AG20443 (cell line): ENCODE data around the gene AGPAT3.
A peak's percentile ranks its signal among the peaks of the same experiment; 100 is the strongest.

Source experiments
- DNase-seq: peaks from one replicate; pipeline ENCODE4 v3.0.0; 2012; ENCODE audit warnings: low spot score, mixed read lengths

Gene AGPAT3

DNA sequence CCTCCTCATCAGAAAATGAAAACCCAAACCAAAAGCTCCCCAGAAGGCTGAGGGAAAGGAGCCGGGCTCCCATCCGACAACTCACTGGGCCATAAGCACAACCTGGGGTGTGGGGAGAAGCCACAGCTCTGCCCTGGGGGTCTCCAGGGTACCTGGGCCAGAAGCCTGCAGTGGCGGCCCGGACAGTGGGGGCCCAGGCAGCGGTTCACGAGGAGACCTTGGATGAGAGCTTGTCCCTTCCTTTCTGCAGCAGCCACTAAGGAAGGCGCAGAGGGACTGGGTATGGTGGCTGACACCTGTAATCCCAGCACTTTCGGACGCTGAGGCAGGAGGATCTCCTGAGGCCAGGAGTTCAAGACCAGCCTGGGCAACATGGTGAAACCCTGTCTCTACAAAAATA is 129.6 kb downstream of the AGPAT3 start:
- DNase-seq, result no peak

DNA sequence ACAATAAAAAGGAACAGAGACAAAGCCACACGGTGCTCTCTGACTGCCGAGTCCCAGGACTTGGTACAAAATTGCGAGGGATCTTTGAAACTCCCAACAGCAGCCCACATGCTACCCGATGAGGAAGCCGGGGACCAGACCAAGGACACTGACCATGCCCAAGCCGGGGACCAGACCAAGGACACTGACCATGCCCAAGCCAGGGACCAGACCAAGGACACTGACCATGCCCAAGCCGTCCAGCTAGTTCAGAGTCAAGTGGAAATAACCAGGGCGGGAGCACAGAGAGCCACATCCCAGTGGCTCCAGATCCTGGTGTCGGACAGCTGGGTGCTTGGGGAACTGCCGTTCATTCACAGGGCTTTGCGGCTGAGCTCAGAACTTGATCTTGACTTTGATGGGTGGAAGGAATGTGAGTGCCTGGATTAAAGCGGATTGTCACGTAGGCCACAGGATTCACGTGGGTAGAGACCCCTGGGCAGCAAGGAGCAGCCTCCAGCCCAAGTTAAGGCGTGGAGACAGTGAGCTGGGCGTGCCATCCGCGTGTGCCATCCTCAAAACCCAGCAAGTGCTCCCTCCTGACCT is 130.6 kb downstream of the AGPAT3 start:
- DNase-seq, result no peak

DNA sequence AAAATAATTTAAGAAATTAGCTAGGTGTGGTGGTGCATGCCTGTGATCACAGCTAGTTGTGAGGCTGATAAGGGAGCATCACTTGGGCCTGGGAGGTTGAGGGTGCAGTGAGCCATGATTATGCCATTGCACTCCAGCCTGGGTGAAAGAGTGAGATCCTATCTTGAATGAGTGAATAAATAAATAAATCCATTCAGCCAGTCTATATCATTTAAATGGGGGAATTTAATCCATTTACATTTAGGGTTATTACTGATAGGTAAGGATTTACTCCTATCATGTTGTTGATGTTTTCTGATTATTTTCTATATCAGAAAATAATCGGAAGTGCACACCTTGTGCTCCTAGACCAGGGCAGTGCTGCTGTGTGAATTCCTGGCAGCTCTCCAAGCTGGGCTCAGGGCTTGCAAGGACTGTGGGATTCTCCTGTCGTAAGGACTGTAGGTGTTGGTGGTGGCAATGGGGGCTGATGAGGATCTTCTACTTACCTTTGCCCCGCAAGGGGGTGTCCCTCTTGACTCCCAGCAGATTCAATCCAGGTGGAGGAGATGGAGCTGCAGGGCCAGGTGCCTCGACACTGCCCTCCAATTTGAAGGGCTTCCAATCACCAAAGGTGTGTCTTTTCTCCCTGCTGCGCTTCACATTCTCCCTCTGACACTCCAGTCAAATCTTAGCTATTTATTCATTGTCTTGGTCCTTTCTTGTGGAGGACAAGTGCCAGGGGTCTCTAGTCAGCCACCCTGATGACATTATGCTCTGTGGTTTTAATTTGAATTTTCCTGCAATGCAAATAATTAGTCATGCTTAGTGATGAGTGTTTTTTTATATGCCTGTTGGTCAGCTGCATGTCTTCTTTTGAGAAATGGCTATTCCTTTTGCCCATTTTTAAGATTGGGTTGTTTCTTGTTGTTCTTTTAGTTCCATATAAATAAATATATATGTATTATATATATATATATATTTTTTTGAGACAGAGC is 133.0 kb downstream of the AGPAT3 start:
- no peak for DNase-seq

DNA sequence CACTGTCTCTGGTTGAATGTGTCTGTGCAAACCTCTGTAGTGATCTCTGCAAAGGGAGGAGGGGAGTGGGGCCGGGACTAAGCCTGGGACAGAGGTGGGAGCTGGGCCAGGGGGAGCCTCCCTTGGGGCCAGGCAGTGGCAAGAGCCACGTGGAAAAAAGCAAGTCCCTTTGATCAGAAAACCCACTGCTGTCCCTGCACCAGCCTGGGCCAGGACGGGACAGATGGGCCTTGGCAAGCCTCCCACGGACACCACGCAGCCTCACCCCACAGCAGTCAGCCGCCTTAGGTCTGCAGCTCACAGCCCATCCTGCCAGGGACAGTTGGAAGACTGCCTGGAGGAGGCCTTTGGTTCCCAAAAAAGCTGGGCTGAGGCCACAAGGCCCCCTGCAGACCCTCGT is 135.3 kb downstream of the AGPAT3 start:
- DNase-seq, result no peak

DNA sequence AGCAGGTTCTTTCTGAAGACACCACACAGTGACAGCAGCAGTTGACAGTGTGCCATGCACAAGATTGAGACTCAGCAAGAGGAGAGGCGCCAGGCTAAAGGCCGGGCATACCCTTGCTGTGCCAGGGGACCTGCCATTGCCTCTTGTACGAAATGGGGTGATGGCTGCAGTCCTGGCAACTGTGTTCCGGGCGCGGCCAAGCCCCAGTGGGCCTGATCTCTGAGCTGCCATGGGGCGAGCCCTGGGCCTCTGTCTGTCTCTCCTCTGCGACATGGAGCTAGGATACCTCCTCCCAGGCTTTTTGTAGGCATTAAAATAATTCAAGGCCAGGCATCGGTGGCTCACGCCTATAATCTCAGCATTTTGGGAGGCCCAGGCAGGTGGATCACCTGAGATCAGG is 137.5 kb downstream of the AGPAT3 start:
- DNase-seq, result no peak

DNA sequence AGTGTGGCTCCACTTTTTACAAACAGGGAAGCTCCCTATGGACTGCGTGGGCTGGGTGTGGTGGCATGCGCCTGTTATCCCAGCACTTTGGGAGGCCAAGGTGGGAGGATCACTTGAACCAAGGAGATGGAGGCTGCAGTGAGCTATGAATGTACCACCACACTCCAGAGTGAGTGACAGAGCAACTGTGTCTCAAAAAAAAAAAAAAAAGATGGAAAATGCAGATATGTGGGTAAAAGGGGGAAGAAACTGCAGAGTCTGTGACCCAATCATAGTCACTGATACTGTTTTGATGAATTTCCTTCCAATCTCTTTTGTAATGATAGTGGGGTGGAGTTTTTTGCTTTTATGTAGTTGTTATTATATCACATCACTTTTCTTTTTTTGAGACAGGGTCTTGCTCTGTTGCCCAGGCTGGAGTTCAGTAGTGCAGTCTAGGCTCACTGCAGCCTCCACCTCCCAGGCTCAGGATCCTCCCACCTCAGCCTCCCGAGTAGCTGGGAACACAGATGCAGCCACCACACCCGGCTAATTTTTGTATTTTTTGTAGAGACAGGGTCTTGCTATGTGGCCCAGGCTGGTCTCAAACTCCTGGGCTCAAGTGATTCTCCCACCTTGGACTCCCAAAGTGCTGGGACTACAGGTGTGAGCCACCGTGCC is 138.4 kb downstream of the AGPAT3 start:
- DNase-seq, result no peak

DNA sequence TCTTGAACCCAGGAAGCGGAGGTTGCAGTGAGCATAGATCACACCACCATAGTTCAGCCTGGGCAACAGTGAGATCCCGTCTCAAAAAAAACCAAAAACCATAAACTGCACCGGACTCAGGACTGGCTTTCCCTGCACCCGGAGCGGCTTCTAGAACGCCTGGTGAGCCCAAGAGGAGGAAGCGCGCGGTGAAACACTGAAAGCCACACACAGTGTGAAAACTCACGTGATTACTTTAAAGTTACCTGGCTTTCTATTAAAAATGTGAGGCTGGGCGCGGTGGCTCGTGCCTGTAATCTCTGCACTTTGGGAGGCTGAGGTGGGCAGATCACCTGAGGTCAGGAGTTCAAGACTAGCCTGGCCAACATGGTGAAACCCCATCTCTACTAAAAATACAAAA is 140.0 kb downstream of the AGPAT3 start:
- no peak for DNase-seq

DNA sequence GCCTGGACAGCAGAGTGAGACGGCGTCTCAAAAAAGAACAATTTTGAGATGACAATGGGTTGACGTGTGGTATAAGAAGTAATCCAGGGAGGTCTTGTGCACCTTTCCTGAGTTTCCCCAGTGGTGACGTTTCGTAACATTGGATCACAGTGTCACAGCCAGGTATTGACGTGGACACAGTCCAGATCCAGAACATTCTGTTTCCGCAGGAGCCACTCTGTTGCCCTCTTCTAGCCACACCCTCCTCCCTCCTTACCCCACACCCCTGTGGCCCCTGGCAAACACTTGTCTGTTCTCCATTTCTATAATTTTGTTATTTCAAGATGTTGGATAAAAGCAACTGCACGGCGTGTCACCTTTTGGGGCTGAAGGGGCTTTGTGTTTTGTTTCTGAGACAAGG is 140.6 kb downstream of the AGPAT3 start:
- DNase-seq, result no peak

DNA sequence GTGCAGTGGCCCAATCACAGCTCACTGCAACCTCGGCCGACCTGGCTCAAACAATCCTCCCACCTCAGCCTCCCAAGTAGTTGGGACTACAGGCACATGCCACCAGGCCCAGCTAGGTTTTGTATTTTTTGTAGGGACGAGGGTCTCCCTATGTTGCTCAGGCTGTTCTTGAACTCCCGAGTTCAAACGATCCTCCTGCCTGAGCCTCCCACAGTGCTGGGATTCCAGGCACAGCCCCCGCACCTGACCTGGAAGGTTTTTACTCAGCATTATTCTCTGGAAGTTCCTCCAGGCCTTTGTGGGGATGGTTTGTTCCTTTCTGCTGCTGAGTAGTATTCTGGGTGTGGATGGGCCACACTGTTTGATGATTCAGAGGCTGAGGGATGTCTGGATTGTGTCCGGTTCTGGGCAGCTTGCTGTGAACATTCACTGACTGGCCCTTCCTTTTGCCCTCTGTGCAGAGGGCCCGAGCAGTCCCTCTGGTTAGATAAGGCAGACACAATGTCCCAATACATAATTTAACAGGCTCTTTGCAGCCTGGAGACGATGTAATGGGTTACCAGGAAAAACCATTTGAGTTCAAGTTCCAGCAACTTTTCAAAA is 141.1 kb downstream of the AGPAT3 start:
- DNase-seq, result peak; percentile 95

DNA sequence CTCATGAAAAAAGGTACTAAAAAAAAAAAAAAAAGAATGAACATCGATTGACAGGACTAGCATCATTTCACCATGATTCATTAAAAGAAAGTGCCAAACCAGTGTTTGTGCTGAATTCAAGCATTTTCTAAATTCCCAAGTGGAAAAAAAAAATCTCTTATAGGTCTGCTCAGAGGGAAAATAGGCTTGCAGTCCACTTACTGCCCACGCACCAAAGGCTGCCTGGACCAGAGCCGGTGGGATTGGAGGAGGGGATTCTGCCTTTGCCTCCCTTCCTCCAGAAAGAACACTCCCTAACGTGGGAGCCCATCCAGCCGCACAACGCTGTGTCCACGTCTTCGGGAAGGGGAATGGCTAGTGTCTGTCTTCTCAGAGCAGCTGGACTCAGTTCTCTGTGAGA is 141.6 kb downstream of the AGPAT3 start:
- peak; percentile 53 for DNase-seq

DNA sequence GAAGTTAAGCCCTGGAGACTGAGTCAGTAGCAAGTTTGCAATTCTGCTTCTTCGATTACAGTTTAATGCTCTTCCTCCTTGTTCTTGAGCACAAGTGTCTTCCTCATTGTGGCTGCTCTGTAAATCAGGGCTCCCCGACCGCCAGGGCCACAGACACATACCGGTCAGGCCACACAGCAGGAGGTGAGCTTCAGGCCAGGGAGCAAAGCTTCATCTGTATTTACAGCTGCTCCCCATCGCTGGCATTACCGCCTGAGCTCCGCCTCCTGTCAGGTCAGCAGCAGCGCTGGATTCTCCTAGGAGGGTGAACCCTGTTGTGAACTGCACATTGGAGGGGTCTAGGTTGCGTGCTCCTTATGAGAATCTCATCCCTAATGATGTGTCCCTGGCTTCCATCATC is 145.4 kb downstream of the AGPAT3 start:
- DNase-seq, result no peak

DNA sequence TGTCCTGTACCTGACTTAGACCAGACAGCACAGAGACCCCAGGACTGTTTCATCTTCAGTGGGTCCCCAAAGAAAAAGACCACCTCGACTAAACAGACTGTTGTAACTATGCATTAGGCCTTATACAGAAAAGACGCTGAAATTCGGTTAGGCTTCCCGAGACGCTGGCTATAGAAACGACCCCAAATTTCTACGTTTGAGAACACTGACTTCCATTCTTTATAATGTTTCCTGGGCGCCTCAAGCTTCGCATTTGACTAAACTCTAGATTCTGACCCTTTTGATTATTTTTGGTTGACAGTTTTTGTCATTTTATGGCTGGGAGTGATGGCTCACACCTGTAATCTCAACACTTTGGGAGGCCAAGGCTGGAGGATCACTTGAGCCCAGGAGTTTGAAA is 146.1 kb downstream of the AGPAT3 start:
- no peak for DNase-seq

DNA sequence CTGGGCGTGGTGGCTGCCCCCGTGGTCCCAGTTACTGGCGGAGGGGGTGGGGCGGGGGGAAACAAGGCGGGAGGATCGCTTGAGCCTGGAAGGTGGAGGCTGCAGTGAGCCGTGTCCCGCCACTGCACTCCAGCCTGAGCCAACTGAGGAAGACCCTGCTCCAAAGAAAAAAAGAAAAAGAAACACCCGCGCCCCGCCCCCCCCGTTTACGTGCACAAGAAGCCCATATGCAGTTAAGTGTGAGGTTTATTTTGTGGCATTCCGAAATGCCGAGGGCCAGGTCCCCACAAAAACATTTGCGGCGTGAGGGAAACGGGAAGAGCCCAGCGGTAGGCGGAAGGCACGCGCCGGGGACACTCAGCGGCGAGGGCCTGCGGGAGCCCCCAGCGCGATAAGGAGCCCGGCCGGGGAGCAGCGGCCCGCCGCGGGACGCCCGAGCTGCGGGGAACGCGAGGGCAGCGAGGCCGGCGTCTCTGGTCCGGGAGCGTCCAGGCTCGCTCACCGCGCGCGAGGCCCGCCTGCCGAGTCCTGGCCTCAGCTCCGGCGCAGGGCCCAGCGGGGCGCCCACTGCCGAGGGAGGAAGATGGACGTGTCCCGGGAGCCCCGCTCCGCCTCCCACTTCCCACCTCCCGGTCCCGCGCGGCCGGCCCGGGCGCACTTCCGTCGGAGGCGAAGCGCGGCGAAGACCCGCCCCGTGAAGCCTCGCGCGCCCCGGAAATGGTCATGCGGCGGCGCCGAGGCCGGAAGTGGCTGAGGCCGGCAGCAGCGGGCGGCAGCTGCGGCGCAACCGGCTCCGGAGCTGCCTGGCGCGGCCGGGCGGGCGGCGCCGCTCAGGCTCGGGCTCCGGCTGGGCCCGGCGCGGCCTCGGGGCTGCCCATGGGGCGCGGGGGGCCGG is 146.8 kb downstream of the AGPAT3 start, which contains the start of gene TRAPPC10:
TSS of gene TRAPPC10 (plus strand) at position 731 of the 895 bp plus-strand sequence. CDS start 185 bp downstream, outside the sequence.
- peak; percentile 94 for DNase-seq

DNA sequence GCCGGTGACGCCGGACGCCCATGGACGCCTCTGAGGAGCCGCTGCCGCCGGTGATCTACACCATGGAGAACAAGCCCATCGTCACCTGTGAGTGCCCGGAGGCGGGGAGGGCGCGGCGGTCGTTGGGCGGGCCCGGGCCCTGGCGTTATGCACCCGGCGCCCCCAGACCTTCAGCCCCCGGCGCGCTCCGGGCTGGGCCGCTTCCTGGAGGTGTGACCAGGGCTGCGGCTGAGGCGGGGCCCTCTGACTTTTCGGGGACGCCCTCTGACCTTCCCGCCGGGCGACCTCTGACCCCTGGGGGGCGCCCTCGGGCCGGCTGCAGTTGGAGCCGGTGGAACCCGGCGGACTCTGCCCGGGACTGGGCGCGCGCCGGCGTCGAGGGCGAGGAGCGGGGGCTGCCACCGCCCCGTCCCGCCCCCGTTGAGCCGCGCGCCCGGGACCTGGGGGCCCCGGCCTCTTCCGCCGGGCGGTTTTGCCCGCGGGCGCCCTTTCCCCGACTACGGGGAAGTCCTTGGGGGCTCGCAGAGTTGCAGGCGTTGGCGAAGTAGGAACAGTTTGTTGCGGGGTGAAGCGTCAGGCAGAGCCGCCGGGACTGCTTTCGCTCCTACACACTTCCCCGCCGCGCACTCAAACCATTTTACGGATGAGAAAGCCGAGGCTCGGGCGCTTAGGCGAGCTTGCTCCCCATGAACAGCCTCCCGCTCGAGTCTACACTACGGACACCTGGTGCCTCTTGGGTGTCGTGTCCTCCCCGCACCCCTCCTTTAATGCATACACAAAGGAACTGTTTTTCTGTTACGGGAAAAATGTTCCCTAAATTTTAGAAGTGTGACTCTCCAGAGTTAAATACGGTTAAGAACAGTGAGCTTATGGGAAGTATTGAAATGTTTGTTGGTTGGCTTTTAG is 147.7 kb downstream of the AGPAT3 start:
- peak; percentile 54 for DNase-seq

DNA sequence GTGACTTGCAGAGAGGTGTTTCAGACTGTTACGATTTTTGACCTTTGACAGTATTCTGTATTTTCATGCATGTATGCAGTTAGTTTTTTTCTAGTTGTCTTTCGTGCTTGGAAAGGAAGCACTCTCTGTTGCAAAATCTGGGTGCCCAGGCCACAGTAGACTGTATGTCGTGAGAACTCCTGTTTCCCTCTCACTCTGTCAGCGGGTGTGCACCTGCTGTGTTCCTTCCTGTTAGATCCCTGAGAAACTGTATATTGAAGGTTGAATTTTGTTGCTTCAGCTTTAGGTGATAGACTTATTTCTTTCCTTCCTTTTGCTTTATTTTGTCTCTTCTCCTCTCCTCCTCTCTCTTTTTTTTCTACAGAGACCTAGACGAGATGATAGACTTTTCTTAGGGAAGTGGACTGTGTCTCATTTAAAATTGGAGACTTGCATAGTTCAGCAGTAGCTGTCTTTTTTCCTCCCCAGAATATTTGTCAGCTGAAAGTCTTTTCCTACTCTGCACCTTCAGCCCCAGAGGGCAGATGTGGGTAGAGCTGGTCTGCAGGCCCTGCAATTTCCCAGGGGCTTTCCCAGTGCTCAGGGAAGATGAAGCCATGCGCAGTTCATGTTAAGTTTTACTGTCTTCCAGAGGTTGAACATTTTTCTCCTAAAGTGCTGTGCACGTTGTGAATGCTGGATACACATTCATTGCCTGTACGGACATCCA is 148.5 kb downstream of the AGPAT3 start:
- DNase-seq, result no peak

DNA sequence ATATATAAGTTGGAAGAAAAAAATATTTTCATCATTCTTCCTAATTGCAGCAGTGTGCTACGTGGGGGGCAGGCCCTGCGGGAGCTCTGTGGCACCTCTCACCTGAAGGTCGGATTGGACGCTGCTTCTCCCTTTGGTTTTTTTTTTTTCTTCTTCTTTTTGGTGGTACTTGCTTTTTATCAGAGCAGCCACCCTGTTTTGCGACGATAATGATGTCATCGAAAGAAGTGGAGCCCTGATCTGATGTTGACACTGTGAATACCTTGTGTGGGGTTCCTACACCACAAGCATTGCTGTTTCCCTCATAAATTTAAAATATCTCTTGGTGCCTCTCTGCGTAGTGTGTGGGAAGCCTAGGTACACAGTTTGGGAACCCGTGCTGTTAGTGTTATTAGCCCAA is 152.6 kb downstream of the AGPAT3 start:
- DNase-seq, result no peak

DNA sequence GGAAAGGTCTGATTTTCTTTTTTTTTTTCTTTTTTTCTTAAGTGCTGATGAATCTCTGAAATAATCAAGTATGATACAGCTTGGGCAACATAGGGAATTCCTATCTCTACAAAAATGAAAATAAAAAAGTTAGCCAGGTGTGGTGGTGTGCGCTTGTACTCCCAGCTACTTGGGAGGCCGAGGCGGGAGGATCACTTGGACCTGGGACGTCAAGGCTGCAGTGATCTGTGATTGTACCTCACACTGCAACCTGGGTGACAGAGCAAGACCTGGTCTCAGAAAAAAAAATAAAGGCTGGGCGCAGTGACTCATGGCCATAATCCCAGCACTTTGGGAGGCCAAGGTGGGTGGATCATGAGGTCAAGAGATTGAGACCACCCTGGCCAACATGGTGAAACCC is 153.1 kb downstream of the AGPAT3 start:
- DNase-seq, result no peak

DNA sequence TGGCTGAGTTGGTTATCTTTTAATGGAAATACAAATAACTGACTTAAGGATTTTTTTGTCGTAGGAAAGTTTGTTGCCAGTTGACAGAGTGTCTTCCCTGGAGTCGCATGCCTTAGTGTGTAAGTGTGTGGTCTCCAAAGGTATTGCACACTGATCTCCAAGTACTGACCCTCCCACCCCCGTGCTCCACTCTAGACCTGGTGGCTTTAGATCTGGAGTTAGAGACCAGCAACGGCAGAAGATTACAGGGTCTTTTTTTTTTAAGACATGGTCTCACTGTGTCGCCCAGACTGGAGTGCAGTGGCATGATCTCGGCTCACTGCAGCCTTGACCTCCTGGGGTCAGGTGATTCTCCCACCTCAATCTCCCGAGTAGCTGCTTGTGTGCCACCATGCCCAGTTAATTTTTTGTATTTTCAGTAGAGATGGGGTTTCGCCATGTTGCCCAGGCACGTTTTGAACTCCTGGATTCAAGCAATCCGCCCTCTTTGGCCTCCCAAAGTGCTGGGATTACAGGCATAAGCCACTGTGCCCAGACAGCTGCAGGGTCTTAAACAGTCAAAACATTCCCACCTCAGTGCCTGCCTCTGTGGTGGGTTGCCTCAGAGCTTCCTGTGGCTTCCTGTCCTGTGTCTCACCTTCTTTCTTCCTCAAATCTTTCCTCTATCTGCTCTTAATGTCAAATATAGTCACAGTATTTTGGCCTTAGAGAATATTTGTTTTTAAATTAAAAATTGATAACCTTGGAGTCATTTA is 154.0 kb downstream of the AGPAT3 start:
- no peak for DNase-seq

DNA sequence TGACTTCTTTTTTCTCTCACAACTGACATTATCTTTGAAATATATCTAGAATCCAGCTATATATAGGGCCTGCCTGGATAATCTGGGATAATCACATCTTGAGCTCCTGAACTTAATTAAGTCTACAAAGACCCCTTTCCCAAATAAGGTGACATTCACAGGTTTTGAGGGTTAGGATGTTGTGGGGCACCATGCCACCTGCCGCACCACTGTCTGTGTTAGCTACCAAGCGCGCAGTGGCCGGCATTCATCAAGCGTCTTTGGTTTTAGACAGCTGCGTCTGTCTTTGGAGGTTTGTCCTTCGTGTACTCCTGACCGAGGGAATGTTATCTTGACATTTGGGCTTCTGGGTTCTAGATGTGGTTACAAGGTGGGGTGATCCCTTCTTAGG is 154.5 kb downstream of the AGPAT3 start:
- no peak for DNase-seq
